Measurements from ENCODE around the gene NT5DC4.

NT5DC4 gene

GRCh38 chr2:112690853-112691401 is 29.9 kb upstream of the NT5DC4 start:
- peak; percentile 52 for TF ChIP-seq CTCF (IDR thresholded peaks at IDR 0.05; ENCODE audit: low read depth, low read length)
- no peak for DNase-seq (ENCODE audit: extremely low read depth, low read depth)

GRCh38 chr2:112691881-112692281 is 28.9 kb upstream of the NT5DC4 start:
- no peak for TF ChIP-seq CTCF (IDR thresholded peaks at IDR 0.05; ENCODE audit: low read depth, low read length)
- no peak for DNase-seq (ENCODE audit: extremely low read depth, low read depth)

- TF ChIP-seq CTCF (IDR thresholded peaks at IDR 0.05; ENCODE audit: low read depth, low read length): no peak
- DNase-seq (ENCODE audit: extremely low read depth, low read depth): peak; percentile 76
These were observed 28.3 kb upstream of the NT5DC4 start for GRCh38 chr2:112692495-112692911.

- no peak for TF ChIP-seq CTCF (IDR thresholded peaks at IDR 0.05; ENCODE audit: low read depth, low read length)
- no peak for DNase-seq (ENCODE audit: extremely low read depth, low read depth)
These were observed 27.9 kb upstream of the NT5DC4 start for GRCh38 chr2:112692918-112693317.

- DNase-seq (ENCODE audit: extremely low read depth, low read depth): no peak
- no peak for TF ChIP-seq CTCF (IDR thresholded peaks at IDR 0.05; ENCODE audit: low read depth, low read length)
These were observed 27.2 kb upstream of the NT5DC4 start for GRCh38 chr2:112693596-112693995.

- no peak for TF ChIP-seq CTCF (IDR thresholded peaks at IDR 0.05; ENCODE audit: low read depth, low read length)
- no peak for DNase-seq (ENCODE audit: extremely low read depth, low read depth)
These were observed 26.6 kb upstream of the NT5DC4 start for GRCh38 chr2:112694182-112694581.

GRCh38 chr2:112698834-112699515 is 21.8 kb upstream of the NT5DC4 start:
- no peak for TF ChIP-seq CTCF (IDR thresholded peaks at IDR 0.05; ENCODE audit: low read depth, low read length)
- no peak for DNase-seq (ENCODE audit: extremely low read depth, low read depth)

Data from AG09319 (cell line).